ENCODE data around the gene TCP11L2. TPM values are rescaled to one million over a fixed set of nuclear protein-coding genes. Genes with fewer than 3 reads are reported as not detected.
A peak's percentile ranks its signal among the peaks of the same experiment; 100 is the strongest.
"Not testable (repeated sequence)": the region's sequence is repeated elsewhere in the genome, so short reads cannot be mapped to it uniquely, and the experiment has no call there.

TCP11L2 gene
- total RNA-seq, 1 donor from 2014 or later: 59.1 TPM

GRCh38 chr12:106307181-106307580 lies 4.6 kb downstream of the TCP11L2 start:
- DNase-seq (ENCODE audit: low read depth in 2 of 2): no peak

GRCh38 chr12:106308121-106308520 lies 5.6 kb downstream of the TCP11L2 start:
- no peak for DNase-seq (ENCODE audit: low read depth in 2 of 2)

DNA sequence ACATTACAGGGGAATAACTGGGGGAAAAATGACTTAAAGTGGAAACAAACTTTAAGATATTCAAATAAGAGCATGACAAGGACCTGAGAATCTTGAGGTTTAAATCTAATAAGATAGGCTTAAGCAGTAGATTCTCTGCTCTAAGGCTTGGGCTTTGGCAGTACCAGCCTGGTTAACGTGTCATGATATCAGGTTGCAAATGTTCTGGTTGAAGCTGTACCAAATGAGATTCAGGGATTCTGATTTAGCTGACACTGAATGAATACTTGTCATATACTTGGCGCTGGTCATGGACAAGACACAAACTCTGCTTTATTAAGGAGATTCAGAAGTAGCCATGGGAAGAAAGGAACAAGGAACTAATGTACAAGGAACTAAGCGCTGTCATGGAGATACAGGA lies 6.1 kb downstream of the TCP11L2 start:
- DNase-seq (ENCODE audit: low read depth in 2 of 2): no peak

DNA sequence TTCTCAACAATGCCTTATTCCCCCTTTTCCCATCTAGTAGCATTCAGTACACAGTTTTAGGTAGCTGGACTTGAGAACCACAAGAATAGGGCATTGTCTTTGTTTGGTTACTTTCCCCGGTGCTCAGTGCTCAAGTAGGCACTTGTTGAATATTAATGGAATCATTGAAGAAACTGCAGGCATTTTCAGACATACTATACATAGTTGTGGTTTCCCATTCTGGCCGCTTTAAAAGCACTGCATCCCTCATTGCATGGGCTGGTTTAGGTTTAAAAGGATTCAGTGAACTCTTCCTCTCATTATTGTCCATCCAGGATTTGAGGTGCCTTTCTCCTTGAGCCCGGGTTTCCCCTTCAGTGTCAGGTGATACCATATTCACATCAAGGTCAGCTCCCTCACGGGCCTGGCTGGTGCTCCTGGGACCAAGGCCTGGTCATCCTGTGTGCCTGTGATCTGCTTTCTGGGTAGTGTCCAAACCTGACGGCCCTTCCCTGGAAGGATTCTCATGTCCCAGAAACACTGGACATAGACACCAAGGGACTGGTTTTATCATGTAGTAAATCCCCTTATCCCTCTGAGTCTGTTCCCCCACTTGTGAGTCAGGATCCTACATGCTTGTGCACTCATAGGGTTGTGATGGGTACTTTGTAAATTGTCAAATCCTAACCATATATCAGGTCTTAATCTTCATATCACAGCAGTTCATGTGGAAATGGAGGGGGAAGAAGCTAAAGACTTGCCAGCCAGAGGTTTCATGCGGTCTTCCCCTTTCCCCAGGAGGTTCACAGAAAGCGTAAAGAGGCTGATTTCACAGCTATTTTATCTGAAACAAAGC lies 7.4 kb downstream of the TCP11L2 start:
- DNase-seq (ENCODE audit: low read depth in 2 of 2): no peak

- no peak for DNase-seq (ENCODE audit: low read depth in 2 of 2)
Observed at GRCh38 chr12:106310687-106311086, 8.2 kb downstream of the TCP11L2 start.

DNA sequence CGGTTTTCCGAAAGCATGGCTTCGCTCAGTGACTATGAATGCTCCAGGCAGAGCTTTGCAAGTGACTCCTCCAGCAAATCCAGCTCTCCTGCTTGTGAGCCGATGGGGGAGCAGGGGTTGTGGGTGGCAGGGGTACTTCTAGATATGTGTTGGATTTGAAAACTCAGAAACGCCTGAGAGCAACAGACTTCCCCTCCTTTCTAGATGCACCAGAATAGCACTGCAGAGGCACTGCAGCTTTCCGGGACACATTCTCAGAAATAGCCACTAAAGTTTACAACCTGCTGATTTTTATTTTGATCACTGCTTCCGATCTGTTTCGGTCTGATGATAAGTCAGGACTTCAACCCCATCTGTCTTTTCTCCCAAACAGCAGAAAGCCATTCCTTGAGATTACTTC lies 8.6 kb downstream of the TCP11L2 start:
- no peak for DNase-seq (ENCODE audit: low read depth in 2 of 2)

DNA sequence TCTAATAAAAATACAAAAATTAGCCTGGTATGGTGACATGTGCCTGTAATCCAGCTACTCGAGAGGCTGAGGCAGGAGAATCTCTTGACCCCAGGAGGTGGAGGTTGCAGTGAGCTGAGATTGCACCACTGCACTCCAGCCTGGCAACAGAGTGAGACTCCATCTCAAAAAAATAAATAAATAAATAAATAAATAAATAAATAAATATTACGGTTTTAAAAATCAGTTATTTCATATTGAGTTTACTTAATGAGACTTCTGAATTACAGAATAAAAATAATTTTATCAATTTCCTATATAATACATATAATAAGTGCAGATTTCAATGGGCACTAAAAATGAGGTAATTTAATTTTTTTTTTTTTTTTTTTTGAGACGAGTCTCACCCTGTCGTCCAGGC lies 10.9 kb downstream of the TCP11L2 start:
- not testable (repeated sequence) for DNase-seq (ENCODE audit: low read depth in 2 of 2)

- no peak for DNase-seq (ENCODE audit: low read depth in 2 of 2)
Observed at GRCh38 chr12:106315523-106315922, 13.0 kb downstream of the TCP11L2 start.

- no peak for DNase-seq (ENCODE audit: low read depth in 2 of 2)
Observed at GRCh38 chr12:106317406-106318082, 15.0 kb downstream of the TCP11L2 start.

- DNase-seq (ENCODE audit: low read depth in 2 of 2): no peak
Observed at GRCh38 chr12:106321139-106321850, 18.8 kb downstream of the TCP11L2 start.

GRCh38 chr12:106323537-106323936 lies 21.0 kb downstream of the TCP11L2 start:
- no peak for DNase-seq (ENCODE audit: low read depth in 2 of 2)

- DNase-seq (ENCODE audit: low read depth in 2 of 2): no peak
Observed at GRCh38 chr12:106327309-106327869, 24.9 kb downstream of the TCP11L2 start.

DNA sequence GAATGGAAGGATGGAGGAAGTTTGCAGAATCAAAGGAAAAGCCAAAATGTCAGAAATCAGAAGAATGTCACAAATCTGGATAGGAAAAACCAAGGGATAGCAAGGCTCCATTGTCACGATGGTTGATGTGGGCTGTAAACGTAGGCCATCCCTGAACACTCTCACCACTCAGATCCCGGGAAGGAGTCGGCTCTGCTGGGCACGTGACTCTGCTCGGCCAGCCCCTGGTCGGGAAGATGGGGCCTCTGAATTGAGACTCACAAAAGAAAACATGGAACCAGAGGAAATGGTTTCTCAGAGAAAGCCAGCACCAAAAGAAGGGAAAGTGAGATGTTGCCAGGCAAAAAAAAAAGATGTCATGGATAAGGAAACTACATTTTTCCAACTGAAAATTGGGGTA lies 26.2 kb downstream of the TCP11L2 start:
- no peak for DNase-seq (ENCODE audit: low read depth in 2 of 2)

GRCh38 chr12:106329231-106329982 lies 26.9 kb downstream of the TCP11L2 start:
- DNase-seq (ENCODE audit: low read depth in 2 of 2): no peak

DNA sequence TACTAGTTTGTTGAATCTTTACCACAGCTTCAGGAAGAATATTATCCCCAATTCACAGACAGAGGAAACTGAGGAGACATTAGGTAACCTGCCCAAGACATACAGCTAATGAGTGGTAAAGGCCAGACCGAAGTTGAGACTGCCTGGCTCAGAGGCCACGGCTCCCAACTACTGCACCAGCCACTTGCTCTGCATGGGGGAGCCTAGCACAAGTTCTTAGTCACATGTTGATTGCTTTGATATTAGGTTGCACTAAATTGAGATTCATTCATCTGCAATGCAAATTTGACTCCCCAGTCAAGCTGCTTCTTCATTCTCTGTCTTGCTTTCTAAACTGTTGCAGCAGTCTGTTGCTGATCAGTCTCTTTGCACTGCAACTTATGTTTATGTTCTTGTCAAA lies 29.1 kb downstream of the TCP11L2 start:
- no peak for DNase-seq (ENCODE audit: low read depth in 2 of 2)

GRCh38 chr12:106332536-106332935 lies 30.0 kb downstream of the TCP11L2 start:
- DNase-seq (ENCODE audit: low read depth in 2 of 2): no peak

DNA sequence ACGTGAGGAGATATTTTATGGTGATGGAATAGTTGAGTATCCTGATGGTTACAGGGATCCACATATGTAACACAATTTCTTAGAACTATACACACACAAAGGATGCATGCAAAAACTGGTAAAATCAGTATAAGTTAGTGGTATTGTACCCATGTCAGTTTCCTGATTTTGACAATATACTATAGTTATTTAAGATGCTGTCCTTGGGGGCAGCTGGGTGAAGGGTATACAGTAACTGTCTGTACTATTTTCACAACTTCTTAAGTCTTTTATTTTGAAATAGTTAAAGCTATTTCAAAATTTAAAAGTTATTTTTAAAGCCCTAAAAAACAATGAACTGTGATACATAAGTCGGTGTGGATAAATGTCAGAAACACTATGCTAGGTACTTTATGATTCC lies 30.5 kb downstream of the TCP11L2 start:
- DNase-seq (ENCODE audit: low read depth in 2 of 2): no peak

- no peak for DNase-seq (ENCODE audit: low read depth in 2 of 2)
Observed at GRCh38 chr12:106333756-106334155, 31.2 kb downstream of the TCP11L2 start.

GRCh38 chr12:106341086-106341877 lies 38.7 kb downstream of the TCP11L2 start:
- DNase-seq (ENCODE audit: low read depth in 2 of 2): no peak

GRCh38 chr12:106342397-106343213 lies 40.1 kb downstream of the TCP11L2 start:
- peak in 1 of 2 donors; percentile 69 for DNase-seq (ENCODE audit: low read depth in 2 of 2)
